Endothelial cell of umbilical vein (primary cell): ENCODE data around the gene GPRIN2. TPM values are rescaled to one million over a fixed set of nuclear protein-coding genes. Genes with fewer than 3 reads are reported as not detected.

ENCODE experiments used
- BruUV-seq: library from RNA; stranded (reverse); fragments of 400-500 nt; replicated peaks from 2 replicates; lab custom pipeline; 2021; lab: Mats Ljungman, UMichigan
- CTCF ChIA-PET: fragments of 300-600, 350-600 bp; sonication (Branson Sonifier 250); formaldehyde crosslinking; loops from one replicate; lab custom pipeline; 2021; ENCODE audit warnings: antibody characterized with exemption, inconsistent platforms; lab: Charles Lee
- POLR2A ChIA-PET: fragments of 300-600, 350-600 bp; sonication (Branson Sonifier 250); formaldehyde crosslinking; loops from one replicate; lab custom pipeline; 2021; ENCODE audit warnings: antibody characterized with exemption, inconsistent platforms; lab: Charles Lee
- DNase-seq: peaks from one replicate; pipeline ENCODE4 v3.0.0-alpha.2; 2011; ENCODE audit warnings: low read depth, low spot score
- FAIRE-seq: peaks from 2 replicates; lab custom pipeline; 2011; peaks lifted over from hg19 to GRCh38; lab: Jason Lieb, UNC
- H2AFZ ChIP-seq: 2 replicates; pipeline ENCODE4 v1.6.0; 2012; ENCODE audit warnings: low read depth, low read length, control low read depth, inconsistent platforms
- H3K27ac ChIP-seq: 2 replicates; pipeline ENCODE4 v1.5.1; 2011; ENCODE audit warnings: low read depth, mild to moderate bottlenecking, control low read depth, low read length, moderate library complexity; ENCODE audit not compliant: insufficient read depth
- H3K27me3 ChIP-seq, 2 experiments: 2 replicates each; pipeline versions ENCODE4 v1.6.0 to v1.6.1; 2011; ENCODE audit warnings: low read length in 2 of 2, mixed read lengths in 1 of 2; ENCODE audit not compliant: control insufficient read depth in 2 of 2, insufficient read depth in 2 of 2
- H3K36me3 ChIP-seq, 2 experiments: 2 replicates in 1 of 2; 3 replicates in 1 of 2; pipeline ENCODE4 v1.5.1; 2011; ENCODE audit warnings: low read length in 2 of 2, mild to moderate bottlenecking in 1 of 2, moderate library complexity in 1 of 2; ENCODE audit not compliant: control insufficient read depth in 2 of 2, insufficient read depth in 2 of 2; ENCODE audit errors: extremely low read depth in 1 of 2
- H3K4me1 ChIP-seq: 3 replicates; pipeline ENCODE4 v1.5.1; 2011; ENCODE audit warnings: mild to moderate bottlenecking, low read length; ENCODE audit not compliant: control insufficient read depth, insufficient read depth; ENCODE audit errors: extremely low read depth
- H3K4me2 ChIP-seq: 2 replicates; pipeline ENCODE4 v1.6.1; 2011; ENCODE audit warnings: low read length, control low read depth, mixed read lengths; ENCODE audit not compliant: insufficient read depth
- H3K4me3 ChIP-seq, 3 experiments: fragments of 200-600 bp in 1 of 3; sonication (generic), shearing (Covaris generic) in 1 of 3; replicated peaks in 1 of 3; 2 replicates each; pipeline ENCODE4 v1.5.1; 2011 to 2016; ENCODE audit warnings: control low read depth in 3 of 3, low read length in 3 of 3, mild to moderate bottlenecking in 2 of 3, inconsistent platforms in 1 of 3, low read depth in 1 of 3, moderate library complexity in 1 of 3; ENCODE audit not compliant: insufficient read depth in 1 of 3
- H3K79me2 ChIP-seq: 2 replicates; pipeline ENCODE4 v1.6.0; 2012; ENCODE audit warnings: low read length, inconsistent platforms; ENCODE audit not compliant: control insufficient read depth, insufficient read depth
- H3K9ac ChIP-seq: replicated peaks from 2 replicates; pipeline ENCODE3; 2011; ENCODE audit warnings: low read length, control low read depth; ENCODE audit not compliant: insufficient read depth; ENCODE audit errors: extremely low read depth
- H3K9me1 ChIP-seq: replicated peaks from 3 replicates; pipeline ENCODE4 v1.6.0; 2011; ENCODE audit warnings: mild to moderate bottlenecking, low read length; ENCODE audit not compliant: control insufficient read depth, insufficient read depth; ENCODE audit errors: extremely low read depth
- H3K9me3 ChIP-seq: replicated peaks from 2 replicates; pipeline ENCODE4 v1.5.1; 2012; ENCODE audit warnings: low read length, inconsistent platforms; ENCODE audit not compliant: control insufficient read depth, insufficient read depth
- H4K20me1 ChIP-seq: replicated peaks from 2 replicates; pipeline ENCODE3; 2011; ENCODE audit warnings: mild to moderate bottlenecking, low read length; ENCODE audit not compliant: control insufficient read depth, insufficient read depth; ENCODE audit errors: extremely low read depth
- CTCF ChIP-seq, 2 donors: IDR thresholded peaks; 1 replicate in 1 of 2; 2 replicates in 1 of 2; pipeline ENCODE4 v1.5.1; 2011; ENCODE audit warnings: low read length in 2 of 2, mild to moderate bottlenecking in 2 of 2, moderate library complexity in 2 of 2, control low read depth in 1 of 2, inconsistent platforms in 1 of 2, low read depth in 1 of 2; ENCODE audit not compliant: insufficient read depth in 1 of 2; ENCODE audit errors: extremely low read depth in 1 of 2
- EZH2 ChIP-seq: IDR thresholded peaks from 2 replicates; pipeline ENCODE4 v1.6.1; 2012; ENCODE audit warnings: borderline replicate concordance, low read depth, mild to moderate bottlenecking, moderate library complexity, low read length, inconsistent platforms; ENCODE audit not compliant: severe bottlenecking
- FOS ChIP-seq: IDR thresholded peaks from 2 replicates; pipeline ENCODE4 v1.6.1; 2011; ENCODE audit warnings: mild to moderate bottlenecking, low read length, moderate library complexity, borderline replicate concordance; ENCODE audit not compliant: insufficient read depth
- GATA2 ChIP-seq: IDR thresholded peaks from 2 replicates; pipeline ENCODE4 v1.7.0; 2011; ENCODE audit warnings: low read depth, mild to moderate bottlenecking, moderate library complexity, mixed read lengths, low read length; ENCODE audit not compliant: insufficient read length, insufficient read depth
- JUN ChIP-seq: IDR thresholded peaks from 2 replicates; pipeline ENCODE4 v1.6.1; 2011; ENCODE audit warnings: borderline replicate concordance, low read depth; ENCODE audit not compliant: insufficient read length, insufficient read depth
- MAX ChIP-seq: IDR thresholded peaks from 2 replicates; pipeline ENCODE4 v1.6.1; 2011; ENCODE audit not compliant: insufficient read depth, insufficient read length
- MYC ChIP-seq: IDR thresholded peaks from one replicate; pipeline ENCODE4 v1.6.1; 2011; ENCODE audit warnings: mild to moderate bottlenecking, low read depth, low read length
- POLR2A ChIP-seq: IDR thresholded peaks from 2 replicates; pipeline ENCODE4 v1.6.1; 2012; ENCODE audit warnings: low read depth, mild to moderate bottlenecking, control low read depth, low read length
- POLR2AphosphoS5 ChIP-seq: IDR thresholded peaks from 2 replicates; pipeline ENCODE4 v1.6.1; 2012; ENCODE audit warnings: low read depth, mild to moderate bottlenecking, control low read depth, low read length, moderate library complexity; ENCODE audit not compliant: insufficient read depth
- dilution Hi-C: fragments of 300-500 bp; cut with MboI; formaldehyde crosslinking; loops from one replicate; pipeline ENCODE4 v1.15.0; 2019; ENCODE audit warnings: low sequenced_read_pairs; ENCODE audit not compliant: extremely low pct_ligation_motif_present
- intact Hi-C: fragments of 100-400 bp; cut with micrococcal nuclease; formaldehyde crosslinking; loops from one replicate; pipeline ENCODE4 v1.10.0; 2022
- polyA plus RNA-seq, 4 experiments: library from polyadenylated mRNA; depleted of rRNA in 3 of 4; stranded (reverse) in 3 of 4; unstranded in 1 of 4; fragments of >200 nt; gene quantifications; 2 replicates each; pipeline versions ENCODE4 v1.2.1 to v1.2.3, GENCODE V29; 2011 to 2012; ENCODE audit warnings: missing spikeins in 1 of 4
- total RNA-seq: library from RNA; stranded (reverse); gene quantifications from 2 replicates; pipeline ENCODE4 v1.2.3, GENCODE V29; 2021

GPRIN2 gene
- total and polyA plus RNA-seq, 2 donors (not counting 3 experiments of a cell fraction or from before 2014, with no cell fraction given), result not detected

GRCh38 chr10:46555366-46555712 is 1.1 kb downstream of the GPRIN2 start:
- no peak overlapping the region for H3K9ac ChIP-seq
- H3K4me1 ChIP-seq, result no peaks in the 10 kb centered on the region
- no peaks in the 10 kb centered on the region for H4K20me1 ChIP-seq
- dilution Hi-C loops (no loop called here), intact Hi-C loops (no loop called here)
- no peaks in the 10 kb centered on the region for H3K9me3 ChIP-seq
- ChIA-PET CTCF (no interaction called here), POLR2A (no interaction called here)
- DNase-seq, result no peak
- H3K9me1 ChIP-seq, result no peaks in the 10 kb centered on the region
- FAIRE-seq, result no peak
- no peak overlapping the region for H2AFZ ChIP-seq
- no peaks in the 10 kb centered on the region for H3K79me2 ChIP-seq
- no peaks in the 10 kb centered on the region for H3K36me3 ChIP-seq
- no peak overlapping the region for H3K4me2 ChIP-seq
- TF ChIP-seq JUN (no peak), POLR2AphosphoS5 (no peak), CTCF (IDR thresholded peaks at IDR 0.05; ENCODE audit: extremely low read depth in 1 of 2, insufficient read depth in 1 of 2, low read depth in 1 of 2, low read length in 2 of 2) (no peak), POLR2A (no peak), GATA2 (no peak), FOS (no peak), MAX (no peak), MYC (no peak), EZH2 (no peak)
- no peak overlapping the region for H3K27ac ChIP-seq
- H3K4me3 ChIP-seq, result no peak overlapping the region
- peaks cover 21 to 26% of the 10 kb centered on the region in 2 experiments for H3K27me3 ChIP-seq
- no TSS peak for BruUV-seq
